ENCODE data around the gene IL34. TPM values are rescaled to one million over a fixed set of nuclear protein-coding genes. Genes with fewer than 3 reads are reported as not detected.

The IL34 gene
- total and polyA plus RNA-seq, 2 of the 13 experiments (the other 11 are each of a cell fraction or from before 2014, with no cell fraction given) = 1.2 to 1.3 TPM

- TF ChIP-seq CTCF (CRISPR knock-in tag; IDR thresholded peaks at IDR 0.05) (no peak), POLR2G (IDR thresholded peaks at IDR 0.05; ENCODE audit: low read depth, low read length) (peak; percentile 46), PRDM4 (CRISPR knock-in tag; IDR thresholded peaks at IDR 0.05; ENCODE audit: borderline replicate concordance) (no peak), MBNL3 (CRISPR knock-in tag; conservative IDR thresholded peaks at IDR 0.05) (no peak), POGZ (CRISPR knock-in tag; IDR thresholded peaks at IDR 0.05) (0 out of 2 replicates have a peak, but pooled peaks have one; percentile 42), BORCS8-MEF2B (CRISPR knock-in tag; IDR thresholded peaks at IDR 0.05) (no peak), ZNF792 (CRISPR knock-in tag; IDR thresholded peaks at IDR 0.05) (0 out of 2 replicates have a peak, but pooled peaks have one; percentile 21), TBL1XR1 (IDR thresholded peaks at IDR 0.05; ENCODE audit: borderline replicate concordance, low read length, partially characterized antibody) (no peak)
- TF ChIP-seq, protein P1, sequence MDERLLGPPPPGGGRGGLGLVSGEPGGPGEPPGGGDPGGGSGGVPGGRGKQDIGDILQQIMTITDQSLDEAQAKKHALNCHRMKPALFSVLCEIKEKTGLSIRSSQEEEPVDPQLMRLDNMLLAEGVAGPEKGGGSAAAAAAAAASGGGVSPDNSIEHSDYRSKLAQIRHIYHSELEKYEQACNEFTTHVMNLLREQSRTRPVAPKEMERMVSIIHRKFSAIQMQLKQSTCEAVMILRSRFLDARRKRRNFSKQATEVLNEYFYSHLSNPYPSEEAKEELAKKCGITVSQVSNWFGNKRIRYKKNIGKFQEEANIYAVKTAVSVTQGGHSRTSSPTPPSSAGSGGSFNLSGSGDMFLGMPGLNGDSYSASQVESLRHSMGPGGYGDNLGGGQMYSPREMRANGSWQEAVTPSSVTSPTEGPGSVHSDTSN (CRISPR knock-in tag; IDR thresholded peaks at IDR 0.05) = no peak
- TF ChIP-seq, protein P2, sequence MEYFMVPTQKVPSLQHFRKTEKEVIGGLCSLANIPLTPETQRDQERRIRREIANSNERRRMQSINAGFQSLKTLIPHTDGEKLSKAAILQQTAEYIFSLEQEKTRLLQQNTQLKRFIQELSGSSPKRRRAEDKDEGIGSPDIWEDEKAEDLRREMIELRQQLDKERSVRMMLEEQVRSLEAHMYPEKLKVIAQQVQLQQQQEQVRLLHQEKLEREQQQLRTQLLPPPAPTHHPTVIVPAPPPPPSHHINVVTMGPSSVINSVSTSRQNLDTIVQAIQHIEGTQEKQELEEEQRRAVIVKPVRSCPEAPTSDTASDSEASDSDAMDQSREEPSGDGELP (IDR thresholded peaks at IDR 0.05; ENCODE audit: borderline replicate concordance, low read depth) = peak; percentile 100
- TF ChIP-seq, protein P3, sequence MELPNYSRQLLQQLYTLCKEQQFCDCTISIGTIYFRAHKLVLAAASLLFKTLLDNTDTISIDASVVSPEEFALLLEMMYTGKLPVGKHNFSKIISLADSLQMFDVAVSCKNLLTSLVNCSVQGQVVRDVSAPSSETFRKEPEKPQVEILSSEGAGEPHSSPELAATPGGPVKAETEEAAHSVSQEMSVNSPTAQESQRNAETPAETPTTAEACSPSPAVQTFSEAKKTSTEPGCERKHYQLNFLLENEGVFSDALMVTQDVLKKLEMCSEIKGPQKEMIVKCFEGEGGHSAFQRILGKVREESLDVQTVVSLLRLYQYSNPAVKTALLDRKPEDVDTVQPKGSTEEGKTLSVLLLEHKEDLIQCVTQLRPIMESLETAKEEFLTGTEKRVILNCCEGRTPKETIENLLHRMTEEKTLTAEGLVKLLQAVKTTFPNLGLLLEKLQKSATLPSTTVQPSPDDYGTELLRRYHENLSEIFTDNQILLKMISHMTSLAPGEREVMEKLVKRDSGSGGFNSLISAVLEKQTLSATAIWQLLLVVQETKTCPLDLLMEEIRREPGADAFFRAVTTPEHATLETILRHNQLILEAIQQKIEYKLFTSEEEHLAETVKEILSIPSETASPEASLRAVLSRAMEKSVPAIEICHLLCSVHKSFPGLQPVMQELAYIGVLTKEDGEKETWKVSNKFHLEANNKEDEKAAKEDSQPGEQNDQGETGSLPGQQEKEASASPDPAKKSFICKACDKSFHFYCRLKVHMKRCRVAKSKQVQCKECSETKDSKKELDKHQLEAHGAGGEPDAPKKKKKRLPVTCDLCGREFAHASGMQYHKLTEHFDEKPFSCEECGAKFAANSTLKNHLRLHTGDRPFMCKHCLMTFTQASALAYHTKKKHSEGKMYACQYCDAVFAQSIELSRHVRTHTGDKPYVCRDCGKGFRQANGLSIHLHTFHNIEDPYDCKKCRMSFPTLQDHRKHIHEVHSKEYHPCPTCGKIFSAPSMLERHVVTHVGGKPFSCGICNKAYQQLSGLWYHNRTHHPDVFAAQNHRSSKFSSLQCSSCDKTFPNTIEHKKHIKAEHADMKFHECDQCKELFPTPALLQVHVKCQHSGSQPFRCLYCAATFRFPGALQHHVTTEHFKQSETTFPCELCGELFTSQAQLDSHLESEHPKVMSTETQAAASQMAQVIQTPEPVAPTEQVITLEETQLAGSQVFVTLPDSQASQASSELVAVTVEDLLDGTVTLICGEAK (IDR thresholded peaks at IDR 0.05) = no peak
- TF ChIP-seq, protein P3 (CRISPR knock-in tag; IDR thresholded peaks at IDR 0.05) = 0 out of 2 replicates have a peak, but pooled peaks have one; percentile 6
Observed at GRCh38 chr16:70689035-70689969, 42.9 kb downstream of the IL34 start (continued).
